Stimulated activated naive CD4-positive, alpha-beta T cell (primary cell): ENCODE measurements around the gene HIVEP3.

Experiments used
- DNase-seq, 6 experiments: peaks; one replicate each; lab custom pipeline; 2025; lab: John Stamatoyannopoulos, UW

The HIVEP3 gene

DNA sequence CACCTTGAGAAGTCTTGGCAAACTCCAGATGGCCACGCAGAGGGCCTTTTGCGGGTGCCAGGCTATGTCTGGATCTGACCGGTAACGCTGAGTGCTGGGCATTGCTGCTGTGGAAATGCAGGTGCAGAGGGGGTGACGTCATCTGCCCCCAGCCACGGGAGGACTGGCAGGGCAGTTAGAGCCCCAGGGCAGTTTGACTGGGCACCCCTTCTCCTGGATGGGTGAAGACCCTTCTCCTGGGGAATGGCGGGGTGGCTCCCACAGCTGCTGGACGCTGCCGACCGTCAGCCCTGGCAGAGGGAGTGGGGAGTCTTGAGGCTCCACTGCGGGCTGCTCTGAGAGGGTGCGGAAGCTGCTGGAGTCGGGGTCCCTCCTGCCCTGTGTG is 421.7 kb downstream of the HIVEP3 start:
- no peak for DNase-seq

DNA sequence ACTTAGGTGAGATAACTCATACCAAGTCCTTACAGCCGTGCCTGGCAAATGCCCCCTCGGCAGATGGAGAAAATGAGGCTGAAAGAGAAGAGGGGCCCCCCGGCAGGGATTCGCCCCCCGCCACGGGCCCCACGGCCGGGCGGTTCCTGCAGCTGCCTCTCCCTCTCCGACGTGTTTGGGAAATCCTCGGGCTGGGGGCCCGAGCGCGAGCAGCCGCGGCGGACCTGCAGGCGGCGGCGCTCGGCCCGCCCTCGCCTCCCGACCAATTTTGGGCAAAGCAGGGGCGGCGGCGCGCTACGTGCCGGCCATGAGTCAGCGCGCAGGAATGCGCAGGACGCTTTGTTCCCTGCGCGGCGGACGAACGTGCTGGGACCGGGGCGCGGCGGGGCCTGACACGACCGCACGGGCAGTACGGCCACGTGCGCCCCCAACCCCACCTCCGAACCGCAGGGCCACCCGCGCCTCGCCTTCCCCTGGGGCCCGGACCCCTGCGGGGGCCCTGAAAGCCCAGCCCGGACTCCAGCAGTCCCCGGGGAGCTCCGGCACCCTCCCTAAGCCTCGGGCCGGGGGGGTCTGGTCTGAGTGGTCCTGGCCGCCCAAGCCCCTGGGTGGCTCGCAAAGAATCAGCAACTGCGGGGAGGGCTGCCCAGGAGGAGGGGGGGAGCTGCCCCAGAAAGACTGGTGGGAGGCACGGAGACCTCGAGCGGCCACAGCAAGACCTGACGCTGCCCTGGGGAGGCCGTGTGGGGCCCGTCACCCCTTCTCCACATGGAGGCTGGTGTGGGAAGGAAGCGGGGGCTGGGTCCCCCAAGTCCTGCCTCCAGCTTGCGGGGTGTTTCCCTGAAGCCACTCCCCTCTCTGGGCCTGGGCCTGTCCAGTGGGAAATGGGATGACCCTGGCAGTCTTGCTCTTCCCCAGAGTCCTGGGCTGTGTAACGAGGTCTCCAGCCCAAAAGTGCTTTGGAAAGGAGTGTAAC is 422.4 kb downstream of the HIVEP3 start:
- DNase-seq = no peak

DNA sequence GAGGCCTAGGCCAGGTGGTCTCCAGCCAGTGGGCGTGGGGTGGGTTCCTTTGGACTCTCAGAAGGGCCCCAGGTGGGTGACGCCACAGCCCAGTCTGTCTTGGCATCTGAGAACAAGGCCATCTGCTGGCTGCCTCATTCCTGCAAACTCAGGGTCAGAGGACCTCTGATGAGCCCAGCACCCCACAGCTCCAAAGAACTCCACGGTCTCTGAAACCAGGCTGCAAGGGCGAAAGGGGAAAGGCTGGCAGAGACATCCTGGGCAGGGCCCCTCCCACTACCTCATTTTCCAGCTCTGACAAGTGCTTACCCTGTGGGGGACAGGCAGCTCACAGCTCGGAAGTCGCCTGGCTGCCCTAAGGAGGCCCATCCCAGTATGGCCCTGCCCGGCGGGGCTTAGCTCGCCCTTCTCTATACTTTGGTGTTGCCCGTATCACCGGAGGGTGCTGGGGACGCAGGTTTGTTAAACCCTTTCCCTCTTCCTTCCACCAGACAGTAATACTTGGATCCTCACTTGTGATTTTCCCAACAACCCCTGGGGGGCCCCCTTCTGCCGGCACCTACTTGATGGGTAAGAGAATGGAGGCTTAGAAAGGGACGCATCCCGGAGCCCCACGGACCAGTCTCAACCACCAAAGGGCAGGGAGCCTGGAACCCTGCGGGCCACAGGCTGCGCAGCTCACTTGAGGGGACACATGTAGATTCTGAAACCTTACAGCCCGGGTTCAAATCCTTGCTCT is 423.3 kb downstream of the HIVEP3 start:
- DNase-seq = no peak

DNA sequence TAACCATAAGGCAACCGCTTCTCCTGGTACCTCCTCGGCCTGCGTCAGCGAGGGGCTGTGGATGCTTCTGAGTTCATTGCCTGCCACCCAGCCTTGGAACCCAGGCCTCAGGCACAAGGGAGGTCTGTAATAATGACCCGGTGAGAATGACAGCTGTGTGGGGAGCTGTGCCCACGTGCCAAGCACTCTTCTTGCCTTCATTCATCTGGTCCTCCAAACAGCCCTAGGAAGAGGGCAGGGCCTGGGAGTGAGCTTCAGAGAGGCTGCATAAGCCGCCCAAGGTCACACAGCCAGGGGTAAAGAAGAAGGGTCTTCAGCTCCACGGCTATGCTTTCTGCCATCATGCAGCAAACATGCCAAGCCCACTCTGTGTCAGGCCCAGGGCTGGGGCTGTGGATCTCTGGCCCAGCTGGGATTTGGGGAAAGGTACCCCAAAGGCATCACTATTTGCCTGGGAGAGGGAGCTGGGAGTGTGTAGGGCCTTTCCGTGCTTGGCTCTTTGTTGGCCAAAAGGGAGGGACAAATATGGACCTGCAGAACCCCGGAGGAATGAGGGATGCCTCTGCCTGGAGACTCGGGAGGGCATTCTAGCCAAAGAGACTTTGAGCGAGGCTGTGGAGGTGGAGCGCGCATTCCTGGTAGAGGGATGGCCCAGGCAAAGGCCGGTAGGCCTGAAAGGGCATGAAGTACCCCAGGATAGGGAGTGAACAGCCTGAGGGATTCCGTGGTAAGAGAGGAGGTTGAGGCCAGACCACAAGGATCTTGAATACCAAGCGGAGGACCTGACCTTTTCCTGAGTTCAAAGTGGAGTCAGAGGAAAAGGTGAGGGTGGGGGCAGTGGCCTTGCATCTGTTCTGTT is 424.1 kb downstream of the HIVEP3 start:
- DNase-seq = no peak

DNA sequence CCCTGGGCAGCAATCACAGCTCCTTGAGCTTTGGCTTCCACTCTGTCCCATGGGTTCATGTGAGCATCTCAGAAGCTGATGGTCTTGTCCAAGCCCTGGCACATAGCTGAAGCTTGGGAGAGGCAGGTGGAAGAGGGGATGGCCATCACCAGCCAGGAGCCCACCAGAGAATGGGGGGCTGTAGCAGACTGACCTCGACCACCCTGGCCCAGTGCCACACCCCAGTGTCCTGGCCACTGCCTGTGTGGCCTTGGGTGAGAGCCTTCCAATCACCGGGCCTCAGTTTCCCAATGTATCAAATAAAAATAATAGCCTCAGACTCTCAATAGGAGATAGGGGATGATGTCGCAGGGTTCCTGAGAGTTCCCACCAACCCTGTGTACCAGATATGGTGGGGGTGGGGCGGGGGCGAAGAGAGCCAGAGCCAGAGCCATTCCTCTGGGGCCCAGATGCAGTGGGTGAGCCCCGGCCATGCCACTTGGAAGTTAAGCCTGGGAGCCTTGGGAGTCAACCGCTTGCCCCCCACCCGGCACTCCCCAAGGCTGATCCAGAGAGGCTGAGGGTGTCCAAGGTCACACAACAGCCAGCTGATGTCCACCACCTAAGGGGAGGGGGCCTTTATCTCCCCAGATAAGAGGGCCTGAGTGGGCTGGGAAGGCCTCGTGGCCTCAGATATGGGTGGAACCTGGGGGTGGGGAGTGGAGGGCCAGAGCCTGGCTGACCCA is 424.9 kb downstream of the HIVEP3 start:
- DNase-seq = no peak

DNA sequence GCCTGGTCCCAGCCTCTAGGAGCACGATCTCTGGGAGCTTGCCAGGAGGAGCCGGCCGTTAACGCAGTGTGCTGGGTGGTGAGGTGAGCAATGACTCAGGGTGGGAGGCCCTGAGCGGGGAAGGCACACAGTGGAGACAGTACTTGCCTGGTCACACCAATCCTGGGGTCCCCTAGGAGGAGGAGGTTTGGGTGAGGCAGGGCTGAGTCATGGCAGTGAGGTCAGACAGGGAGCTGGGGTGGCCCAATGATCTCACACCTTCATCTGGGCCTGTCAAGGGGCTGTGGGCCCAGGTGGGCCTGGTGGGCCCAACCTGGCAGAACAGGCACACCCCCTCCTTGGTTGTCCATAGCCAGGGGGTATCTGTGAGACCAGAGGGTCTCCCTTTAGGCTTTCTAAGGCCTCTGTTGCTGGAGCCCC is 425.6 kb downstream of the HIVEP3 start:
- no peak for DNase-seq

DNA sequence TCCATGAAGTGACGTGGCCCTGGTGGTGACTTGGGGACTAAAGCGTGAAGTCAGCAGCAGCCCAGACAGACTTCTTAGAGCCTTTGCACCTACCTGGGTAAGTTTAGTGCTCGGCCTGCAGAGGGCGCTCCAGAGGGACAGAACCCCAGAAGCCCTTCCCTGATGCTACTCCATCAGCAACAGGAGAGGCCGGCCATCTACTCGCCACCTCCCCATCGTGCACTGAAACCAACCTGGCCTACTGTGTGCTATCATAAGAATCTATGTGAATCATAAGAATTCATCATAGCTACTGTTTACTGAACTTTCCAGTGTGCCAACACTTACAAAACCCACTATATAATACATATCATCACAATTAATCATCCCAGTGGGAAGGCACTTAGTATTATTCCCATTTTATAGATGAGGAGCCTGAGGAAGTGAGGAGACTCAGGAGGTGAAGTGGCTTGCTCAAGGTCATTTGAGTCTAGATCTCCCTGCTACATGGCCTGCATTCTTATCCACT is 426.3 kb downstream of the HIVEP3 start:
- DNase-seq = no peak

DNA sequence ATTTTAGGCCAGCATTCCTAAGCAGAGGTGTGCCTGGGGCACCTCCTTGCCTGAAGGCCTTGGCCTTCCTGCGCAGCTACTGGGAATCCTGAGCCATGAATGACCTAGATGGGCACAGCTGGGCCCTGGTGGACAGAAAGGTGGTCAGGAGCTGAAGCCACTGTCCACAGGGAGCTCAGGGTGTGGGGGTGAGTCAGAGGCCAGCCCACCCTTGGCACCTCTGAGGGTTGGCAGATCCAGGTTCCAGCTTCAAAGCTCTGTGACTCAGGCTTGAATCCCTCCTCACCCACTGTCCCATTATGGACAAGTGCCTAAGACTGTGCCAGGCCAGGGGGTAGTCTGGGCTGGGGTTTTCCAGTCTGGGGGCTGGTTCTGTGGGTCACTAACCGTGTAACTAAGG is 427.8 kb downstream of the HIVEP3 start:
- no peak for DNase-seq

DNA sequence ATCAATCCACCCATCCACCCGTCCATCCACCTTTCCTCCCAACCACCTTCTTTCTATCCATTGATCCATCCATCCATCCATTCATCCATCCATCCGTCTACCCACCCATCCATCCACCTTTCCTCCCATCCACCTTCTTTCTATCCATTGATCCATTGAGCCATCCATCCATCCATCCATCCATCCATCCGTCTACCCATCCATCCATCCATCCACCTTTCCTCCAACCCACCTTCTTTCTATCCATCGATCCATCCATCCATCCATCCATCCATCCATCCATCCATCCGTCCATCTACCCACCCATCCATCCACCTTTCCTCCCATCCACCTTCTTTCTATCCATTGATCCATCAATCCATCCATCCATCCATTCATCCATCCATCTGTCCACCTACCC is 429.2 kb downstream of the HIVEP3 start:
- DNase-seq = no peak

DNA sequence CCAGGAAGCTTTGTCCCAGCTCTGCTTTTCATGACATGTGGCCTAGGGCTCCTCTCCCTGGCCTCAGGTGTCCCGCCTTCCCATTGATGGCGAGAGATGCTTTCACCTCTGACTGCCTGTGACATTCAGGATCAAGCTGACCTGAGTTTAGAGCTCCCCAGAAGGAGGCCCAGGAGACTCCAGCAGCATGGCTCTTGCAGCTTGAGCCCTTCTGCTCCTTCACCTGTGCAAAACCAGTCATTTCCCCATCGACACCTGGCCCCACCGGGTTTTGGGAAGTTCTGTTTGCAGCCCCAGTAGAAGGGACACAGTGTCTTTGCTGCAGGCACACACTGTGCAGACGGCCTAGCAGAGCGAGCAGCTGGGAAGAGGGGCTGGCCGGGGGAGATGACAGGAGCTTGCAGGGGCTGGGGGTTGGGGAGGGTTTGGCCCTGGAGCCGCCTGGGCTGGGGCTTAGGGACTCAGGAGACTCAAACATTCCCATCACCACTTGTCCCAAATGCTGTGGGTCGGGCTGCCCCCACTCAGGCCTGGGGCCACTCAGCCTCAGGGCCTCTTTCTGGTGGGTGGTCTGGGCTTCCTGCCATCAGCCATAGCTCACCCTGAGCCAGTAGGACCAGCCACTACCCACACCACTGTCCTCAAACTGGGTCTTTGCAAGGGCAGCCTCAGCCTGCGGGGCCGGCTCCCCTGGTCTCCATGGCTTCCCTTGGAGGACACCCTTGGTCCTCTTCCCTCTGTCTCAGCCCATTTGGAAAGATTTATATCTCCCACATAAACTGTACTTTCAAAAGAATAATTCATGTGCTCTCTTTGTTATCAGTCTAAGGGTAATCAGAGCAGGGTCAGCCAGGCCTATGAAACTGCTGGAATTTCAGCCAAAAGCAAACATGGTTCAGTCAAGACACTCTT is 430.4 kb downstream of the HIVEP3 start:
- no peak for DNase-seq

DNA sequence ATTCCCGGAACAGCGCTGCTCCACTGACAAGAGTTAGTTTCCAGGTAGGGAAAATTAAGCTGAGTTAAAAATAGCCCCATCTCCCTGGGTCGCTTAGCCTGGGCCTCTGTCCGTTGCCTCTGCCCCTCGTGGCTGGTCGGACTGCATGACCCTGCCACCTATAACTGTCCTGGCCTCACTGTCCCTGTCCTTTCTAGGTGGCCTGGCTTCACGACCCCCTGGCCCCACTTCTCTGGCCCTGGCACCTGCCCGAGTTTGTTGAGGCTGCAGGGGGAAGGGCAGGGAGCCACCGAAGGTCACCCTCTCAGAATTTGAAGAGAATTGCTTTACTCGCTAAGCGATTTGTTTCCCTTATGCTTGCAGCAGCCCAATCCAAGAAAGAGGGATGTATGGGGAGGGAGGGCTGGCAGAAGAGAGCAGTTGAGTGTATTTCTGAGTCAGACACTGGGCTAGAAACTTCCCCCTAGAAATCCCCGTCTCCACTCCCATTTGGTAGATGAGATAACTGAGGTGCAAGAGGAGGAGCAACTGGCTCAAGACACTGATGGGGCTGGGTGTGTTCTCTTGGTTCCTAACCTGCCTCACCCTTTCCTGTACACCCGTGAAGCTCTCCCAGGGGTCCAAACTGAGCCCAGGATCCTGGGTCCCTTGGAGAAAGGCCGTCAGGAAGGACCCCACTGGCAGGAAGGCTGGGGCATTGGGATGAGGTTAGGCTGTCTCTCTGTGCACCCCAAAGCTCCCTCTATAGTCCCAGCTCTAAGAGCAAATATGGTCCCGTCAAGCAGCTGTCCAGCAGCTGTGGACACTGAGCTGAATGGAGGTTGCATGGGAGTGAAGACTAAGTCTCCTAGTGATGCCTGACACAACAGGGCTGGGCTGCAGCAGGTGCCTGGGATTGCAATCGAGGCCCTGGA is 431.3 kb downstream of the HIVEP3 start:
- DNase-seq = no peak

DNA sequence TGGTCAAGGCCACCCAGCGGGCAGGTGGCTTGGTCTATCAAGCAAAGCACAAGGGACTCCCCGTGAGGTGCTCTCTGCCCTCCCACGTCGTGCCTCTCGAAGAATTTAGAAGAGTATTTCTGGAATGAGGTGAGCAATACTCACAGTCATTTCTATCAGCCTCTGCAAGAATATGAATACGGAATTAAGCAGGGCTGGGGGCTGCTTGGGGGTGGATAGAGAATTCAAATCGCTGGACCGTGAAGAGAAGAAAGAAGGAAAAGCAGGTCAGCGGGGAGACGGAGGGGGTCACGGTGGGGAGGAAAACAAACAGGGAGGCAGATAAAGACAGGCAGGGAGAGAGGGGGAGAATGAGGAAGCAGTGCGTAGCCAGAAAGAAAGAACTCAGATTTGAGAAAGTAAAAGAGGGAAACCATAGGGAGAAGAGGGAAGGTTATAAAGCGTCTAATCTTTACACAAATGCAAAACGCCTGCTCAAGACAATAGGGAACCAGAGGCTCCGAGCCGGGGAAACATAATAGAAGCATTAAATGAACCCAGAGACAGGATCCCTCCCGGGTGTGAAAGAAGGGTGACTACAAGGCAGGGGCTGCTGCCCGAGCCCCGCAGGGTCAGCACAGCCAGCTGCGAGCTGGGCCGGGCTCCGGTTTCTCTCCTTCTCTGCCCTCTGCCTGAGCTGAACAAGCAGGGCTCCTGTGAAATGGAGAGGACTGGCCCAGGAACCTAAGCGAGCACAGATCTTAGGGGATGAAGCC is 432.2 kb downstream of the HIVEP3 start:
- DNase-seq = no peak

DNA sequence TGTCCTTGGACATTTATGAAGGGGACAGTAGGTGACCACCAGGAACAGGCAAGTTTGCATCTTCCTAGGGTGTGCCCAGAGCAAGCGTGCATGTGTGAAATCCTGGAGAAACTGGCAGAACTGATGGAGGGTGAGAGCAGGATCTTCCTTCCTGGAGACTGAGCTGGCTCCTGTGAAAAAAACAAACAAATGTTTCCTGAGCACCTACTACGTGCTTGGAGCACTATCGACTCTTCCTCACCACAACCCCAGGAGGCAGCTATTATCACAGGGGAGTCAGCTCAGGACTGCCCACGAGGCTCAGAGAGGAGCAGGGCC is 432.7 kb downstream of the HIVEP3 start:
- no peak for DNase-seq

DNA sequence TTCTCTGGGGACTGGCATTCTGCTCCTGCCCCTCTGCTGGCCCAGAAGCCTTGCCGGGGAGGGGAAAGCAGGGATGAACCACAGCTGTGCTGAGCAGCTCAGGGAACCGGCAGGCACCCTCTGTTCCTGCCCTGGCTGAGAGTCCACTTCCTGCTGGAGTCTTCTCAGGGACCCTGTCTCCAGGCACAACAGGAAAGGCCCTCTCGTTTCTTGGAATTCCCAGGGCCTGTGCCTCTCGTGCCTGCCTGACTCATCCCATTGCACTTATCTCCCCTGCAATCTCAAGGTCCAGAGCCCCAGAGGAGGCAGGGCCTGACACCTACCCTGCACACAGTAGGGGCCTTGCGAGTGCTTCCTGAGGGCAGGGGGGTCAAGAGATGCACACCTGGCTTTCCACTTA is 433.1 kb downstream of the HIVEP3 start:
- no peak for DNase-seq

DNA sequence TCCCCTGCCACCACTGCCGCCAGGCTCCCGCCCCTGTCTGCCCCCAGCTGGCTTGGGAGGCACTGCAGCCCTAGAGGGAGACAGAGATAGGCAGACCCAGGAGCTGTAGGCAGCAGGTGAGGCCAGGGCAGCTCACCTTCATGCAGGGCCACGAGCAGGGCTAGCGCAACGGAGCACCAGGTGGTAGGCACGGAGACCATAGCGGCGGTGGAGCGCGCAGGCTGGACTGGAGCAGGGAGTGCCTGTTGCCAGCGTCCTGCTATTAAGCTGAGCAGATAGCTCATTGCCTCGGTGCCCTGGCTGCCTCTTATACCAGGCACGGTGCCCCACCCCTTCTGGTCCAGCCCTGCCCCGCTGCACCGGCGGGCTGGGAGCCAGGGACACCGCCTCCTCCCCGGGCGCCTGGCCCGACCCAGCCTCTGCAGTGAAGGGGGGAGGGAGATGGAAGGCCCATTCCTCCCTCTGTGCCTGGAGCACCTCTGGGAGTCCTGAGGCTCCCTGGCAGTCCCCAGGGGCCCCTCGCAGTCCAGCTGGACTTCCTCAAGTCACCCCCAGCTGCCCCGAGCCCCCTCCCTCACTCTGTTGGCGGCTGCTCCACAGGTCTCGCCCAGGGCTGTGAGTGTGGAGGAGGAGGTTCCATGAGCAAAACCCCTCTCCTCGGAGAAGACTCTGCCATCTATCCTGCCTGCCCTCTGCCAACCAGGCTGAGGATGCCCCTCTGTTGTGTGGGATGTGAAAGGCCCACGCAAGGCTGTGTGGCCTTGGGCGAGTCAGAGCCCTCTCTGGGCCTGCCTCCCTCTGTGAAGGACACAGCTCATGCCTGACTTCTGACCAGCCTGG is 434.1 kb downstream of the HIVEP3 start, which contains the start of gene EDN2:
EDN2 (minus strand) TSS at position 282 of the 840 bp plus-strand sequence; CDS start at position 200, 82 bp downstream.
- DNase-seq = no peak

DNA sequence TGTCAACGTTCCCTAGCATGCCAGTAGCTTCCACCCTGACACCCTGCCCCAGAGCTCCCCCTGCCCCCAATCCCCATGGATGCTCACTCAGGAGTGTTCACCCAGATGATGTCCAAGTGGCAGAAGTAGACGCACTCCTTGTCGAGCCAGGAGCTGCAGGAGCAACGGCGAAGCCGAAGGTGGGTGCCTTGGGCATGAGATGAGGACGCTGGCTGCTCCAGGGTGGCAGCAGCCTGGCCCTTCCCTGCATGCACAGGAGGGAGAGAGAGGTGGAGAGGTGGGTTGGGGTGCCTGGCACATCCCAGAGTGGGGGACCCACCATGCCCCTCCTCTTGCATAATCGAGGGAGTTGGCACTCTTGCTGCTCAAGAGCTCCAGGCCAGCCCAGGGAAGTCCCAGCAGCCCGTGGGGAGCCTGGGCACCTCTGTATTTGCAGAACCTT is 434.7 kb downstream of the HIVEP3 start:
- no peak for DNase-seq
